Liver (tissue), 3 donors: ENCODE results near the gene C19orf12.

Experiments
- ATF3 ChIP-seq: IDR thresholded peaks from 2 replicates; pipeline ENCODE4 v1.6.1; 2016; ENCODE audit warnings: antibody characterized with exemption
- CTCF ChIP-seq: fragments of 150-350 bp; IDR thresholded peaks from 2 replicates; pipeline ENCODE4 v1.5.1; 2017; ENCODE audit warnings: improper control_type of control experiment, low read depth, low read length; ENCODE audit not compliant: missing input control
- HNF4A ChIP-seq, 2 donors: conservative IDR thresholded peaks; 2 replicates each; pipeline ENCODE4 v1.6.1; 2016; ENCODE audit warnings: antibody characterized with exemption in 2 of 2, mild to moderate bottlenecking in 2 of 2
- JUND ChIP-seq, 2 donors: IDR thresholded peaks; 2 replicates each; pipeline ENCODE4 v1.6.1; 2016; ENCODE audit warnings: antibody characterized with exemption in 2 of 2
- MAX ChIP-seq: IDR thresholded peaks from 2 replicates; pipeline ENCODE4 v1.6.1; 2016; ENCODE audit warnings: antibody characterized with exemption
- NR2F2 ChIP-seq: IDR thresholded peaks from 2 replicates; pipeline ENCODE4 v1.6.1; 2016; ENCODE audit warnings: antibody characterized with exemption
- RAD21 ChIP-seq, 2 donors: IDR thresholded peaks; 2 replicates each; pipeline ENCODE4 v1.6.1; 2016; ENCODE audit warnings: antibody characterized with exemption in 2 of 2, mild to moderate bottlenecking in 2 of 2
- REST ChIP-seq: IDR thresholded peaks from 2 replicates; pipeline ENCODE4 v1.6.1; 2016; ENCODE audit warnings: antibody characterized with exemption, mild to moderate bottlenecking
- RXRA ChIP-seq, 2 donors: IDR thresholded peaks; 2 replicates each; pipeline ENCODE4 v1.6.1; 2017 to 2018; ENCODE audit warnings: antibody characterized with exemption in 2 of 2, mild to moderate bottlenecking in 1 of 2
- TAF1 ChIP-seq: conservative IDR thresholded peaks from 2 replicates; pipeline ENCODE4 v1.6.1; 2016; ENCODE audit warnings: antibody characterized with exemption, mild to moderate bottlenecking
- YY1 ChIP-seq: IDR thresholded peaks from 2 replicates; pipeline ENCODE4 v1.6.1; 2016; ENCODE audit warnings: antibody characterized with exemption, mild to moderate bottlenecking
- donor health status: healthy.
- donor health status: healthy.

- TF ChIP-seq YY1 (no peak), CTCF (no peak), RAD21 (IDR thresholded peaks at IDR 0.05) (no peak), MAX (no peak), JUND (IDR thresholded peaks at IDR 0.05) (no peak), REST (no peak), RXRA (IDR thresholded peaks at IDR 0.05) (no peak), NR2F2 (no peak), HNF4A (conservative IDR thresholded peaks at IDR 0.05) (no peak), ATF3 (no peak), TAF1 (no peak)
These were observed 47.7 kb downstream of the C19orf12 start for GRCh38 chr19:29667387-29667783.
